Effector memory CD4-positive, alpha-beta T cell (primary cell): ENCODE results near the gene G6PC2.
"Not testable (repeated sequence)": the region's sequence is repeated elsewhere in the genome, so short reads cannot be mapped to it uniquely, and the experiment has no call there.

Experiments used
- DNase-seq, 3 donors: peaks; one replicate each; pipeline ENCODE4 v3.0.0-alpha.2; 2020
- H3K27ac ChIP-seq: 2 replicates; pipeline ENCODE4 v1.7.0; 2013; ENCODE audit warnings: mild to moderate bottlenecking, low read length, moderate library complexity; ENCODE audit not compliant: insufficient read depth, poor library complexity, severe bottlenecking
- H3K27me3 ChIP-seq: replicated peaks from 2 replicates; pipeline ENCODE4 v1.7.0; 2013; ENCODE audit warnings: mild to moderate bottlenecking, low read length; ENCODE audit not compliant: insufficient read depth, control insufficient read depth, poor library complexity, severe bottlenecking
- H3K36me3 ChIP-seq: 2 replicates; pipeline ENCODE4 v1.7.0; 2013; ENCODE audit warnings: mild to moderate bottlenecking, low read length, moderate library complexity; ENCODE audit not compliant: control insufficient read depth, insufficient read depth
- H3K4me1 ChIP-seq: 2 replicates; pipeline ENCODE4 v1.7.0; 2013; ENCODE audit warnings: low read length, mild to moderate bottlenecking; ENCODE audit not compliant: control insufficient read depth, insufficient read depth, poor library complexity, severe bottlenecking
- H3K4me3 ChIP-seq: 2 replicates; pipeline ENCODE4 v1.7.0; 2013; ENCODE audit warnings: low read length, low read depth, mild to moderate bottlenecking; ENCODE audit not compliant: insufficient read depth, poor library complexity, severe bottlenecking
- H3K9me3 ChIP-seq: 2 replicates; pipeline ENCODE4 v1.7.0; 2013; ENCODE audit warnings: mild to moderate bottlenecking, low read length, moderate library complexity; ENCODE audit not compliant: control insufficient read depth

G6PC2 gene

GRCh38 chr2:168874368-168875054, 26.6 kb upstream of the G6PC2 start:
- H3K27ac ChIP-seq = no peak overlapping the region
- no peak overlapping the region for H3K4me3 ChIP-seq
- no peaks in the 10 kb centered on the region for H3K27me3 ChIP-seq
- no peaks in the 10 kb centered on the region for H3K9me3 ChIP-seq
- no peak for DNase-seq
- H3K36me3 ChIP-seq = no peaks in the 10 kb centered on the region
- H3K4me1 ChIP-seq = no peaks in the 10 kb centered on the region

DNA sequence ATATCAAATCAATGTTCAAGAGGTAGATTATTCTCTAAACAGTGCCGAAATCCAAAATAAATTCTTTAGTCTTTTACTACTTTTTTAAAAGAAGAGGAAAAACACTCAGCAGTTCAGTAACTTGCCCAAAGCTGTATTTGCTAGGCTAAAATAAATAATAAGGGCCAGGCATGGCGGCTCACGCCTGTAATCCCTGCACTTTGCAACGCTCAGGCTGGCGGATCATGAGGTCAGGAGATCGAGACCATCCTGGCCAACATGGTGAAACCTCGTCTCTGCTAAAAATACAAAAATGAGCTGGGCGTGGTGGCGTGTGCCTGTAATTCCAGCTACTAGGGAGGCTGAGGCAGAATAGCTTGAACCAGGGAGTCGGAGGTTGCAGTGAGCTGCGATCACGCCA, 18.9 kb upstream of the G6PC2 start:
- not testable (repeated sequence) for H3K27ac ChIP-seq, H3K27me3 ChIP-seq, DNase-seq, H3K4me1 ChIP-seq, H3K4me3 ChIP-seq, H3K36me3 ChIP-seq, H3K9me3 ChIP-seq

DNA sequence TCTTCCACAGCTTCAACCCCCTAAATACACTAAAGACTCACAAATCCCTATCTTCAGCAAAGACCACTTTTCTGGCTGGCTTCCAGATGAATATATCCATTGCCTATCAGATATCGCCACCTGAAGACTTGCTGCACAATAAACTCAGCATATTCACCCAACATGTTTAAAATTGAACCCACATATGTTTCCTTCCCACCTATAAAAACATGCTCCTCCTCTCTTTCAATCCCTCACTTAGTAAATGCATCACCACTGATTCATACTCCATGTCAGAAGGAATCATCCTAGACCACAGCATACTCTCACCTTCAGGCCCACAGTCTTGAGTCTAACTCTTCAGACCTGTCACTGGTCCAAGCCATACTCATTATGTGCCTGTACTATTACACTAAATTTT, 16.1 kb upstream of the G6PC2 start:
- Histone ChIP-seq H3K27ac (no peak overlapping the region), H3K36me3 (no peaks in the 10 kb centered on the region), H3K9me3 (no peaks in the 10 kb centered on the region), H3K4me1 (peaks cover 3% of the 10 kb centered on the region), H3K4me3 (no peak overlapping the region), H3K27me3 (no peaks in the 10 kb centered on the region)
- no peak for DNase-seq

DNA sequence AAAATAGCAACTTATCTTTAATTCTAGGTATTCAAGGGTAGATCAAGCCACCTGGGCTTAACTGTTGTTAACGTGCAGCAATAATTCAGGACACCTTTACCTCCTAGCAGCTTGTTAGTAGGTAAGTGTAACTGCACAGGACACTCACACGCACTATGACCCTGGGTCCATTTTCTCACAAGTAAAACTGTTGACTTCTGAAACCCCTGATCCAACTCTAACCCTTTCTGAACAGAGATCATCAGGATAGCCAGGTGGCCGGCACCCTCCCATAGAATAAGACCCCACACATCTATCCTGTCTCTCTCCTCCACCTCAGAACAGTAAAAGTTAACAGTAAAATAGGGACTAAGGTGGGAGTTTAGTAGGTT, 11.5 kb upstream of the G6PC2 start:
- H3K27ac ChIP-seq = no peak overlapping the region

GRCh38 chr2:168890006-168890782, 10.9 kb upstream of the G6PC2 start, which contains the start of gene SPC25:
SPC25 (minus strand) TSS chr2:168890430; CDS start chr2:168889519, 911 bp downstream.
- Histone ChIP-seq H3K4me1 (peaks cover 4% of the 10 kb centered on the region), H3K36me3 (no peaks in the 10 kb centered on the region), H3K9me3 (no peaks in the 10 kb centered on the region), H3K4me3 (peak within 1 kb of the TSS; percentile 65), H3K27me3 (no peaks in the 10 kb centered on the region), H3K27ac (no peak within 1 kb of the TSS)
- DNase-seq = peak; percentile 74 to 85 (median 79)

More for the DNA sequence above, 11.5 kb upstream of the G6PC2 start:
- no peaks in the 10 kb centered on the region for H3K9me3 ChIP-seq
- no peak for DNase-seq
- H3K36me3 ChIP-seq = no peaks in the 10 kb centered on the region
- peaks cover 4% of the 10 kb centered on the region for H3K4me1 ChIP-seq
- no peaks in the 10 kb centered on the region for H3K27me3 ChIP-seq
- peak overlapping the region; percentile 65 for H3K4me3 ChIP-seq

DNA sequence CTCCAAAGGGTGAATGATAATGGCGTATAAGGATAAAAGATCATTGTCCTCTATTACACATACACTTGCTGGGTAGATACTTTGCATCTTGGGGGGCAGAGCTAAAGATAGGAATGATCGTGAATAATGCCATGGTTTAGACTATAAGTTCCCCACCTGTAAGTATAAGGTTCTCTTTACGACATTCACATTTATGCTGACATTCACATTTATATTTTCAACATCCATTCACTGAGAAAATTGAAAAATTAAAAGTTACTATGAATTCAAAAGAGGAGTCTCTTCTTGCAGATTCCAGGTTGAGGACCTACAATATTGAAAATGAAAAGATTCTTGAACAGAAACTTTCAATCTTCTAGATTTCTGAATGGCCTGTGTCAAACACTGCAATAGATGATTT, 8.8 kb upstream of the G6PC2 start:
- Histone ChIP-seq H3K27me3 (no peaks in the 10 kb centered on the region), H3K4me1 (peaks cover 4% of the 10 kb centered on the region), H3K27ac (no peak overlapping the region), H3K36me3 (no peaks in the 10 kb centered on the region), H3K9me3 (no peaks in the 10 kb centered on the region), H3K4me3 (no peak overlapping the region)
- no peak for DNase-seq

DNA sequence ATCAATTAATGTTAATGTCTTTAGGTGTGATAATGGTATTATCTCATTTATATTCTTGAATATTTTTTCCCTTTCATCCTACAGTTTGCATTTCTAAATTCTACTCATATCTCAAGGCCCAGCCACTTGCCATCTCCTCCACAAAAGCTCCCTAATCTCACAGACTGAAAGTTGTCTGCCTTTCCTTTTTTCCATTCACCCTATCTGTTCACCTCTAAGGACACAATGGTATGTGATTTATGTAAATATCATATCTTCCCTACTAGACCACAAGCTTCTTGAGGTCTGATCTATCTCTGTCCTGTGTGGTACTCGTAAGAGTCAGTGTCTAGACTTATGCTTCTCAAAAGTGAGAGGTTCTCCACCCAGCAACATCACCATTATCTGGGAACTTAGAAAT, 7.0 kb upstream of the G6PC2 start:
- Histone ChIP-seq H3K27me3 (no peaks in the 10 kb centered on the region), H3K36me3 (no peaks in the 10 kb centered on the region), H3K4me3 (no peak overlapping the region), H3K9me3 (no peaks in the 10 kb centered on the region), H3K27ac (no peak overlapping the region), H3K4me1 (peaks cover 4% of the 10 kb centered on the region)
- no peak for DNase-seq

- peaks cover 4% of the 10 kb centered on the region for H3K4me1 ChIP-seq
- H3K4me3 ChIP-seq = no peak overlapping the region
- H3K36me3 ChIP-seq = no peaks in the 10 kb centered on the region
- H3K27me3 ChIP-seq = no peaks in the 10 kb centered on the region
- no peak for DNase-seq
- H3K9me3 ChIP-seq = no peaks in the 10 kb centered on the region
- no peak overlapping the region for H3K27ac ChIP-seq
Observed at GRCh38 chr2:168894720-168895119, 6.4 kb upstream of the G6PC2 start.

GRCh38 chr2:168895771-168896170, 5.3 kb upstream of the G6PC2 start:
- Histone ChIP-seq H3K4me1 (no peaks in the 10 kb centered on the region), H3K27ac (no peak overlapping the region), H3K9me3 (no peaks in the 10 kb centered on the region), H3K4me3 (no peak overlapping the region), H3K36me3 (no peaks in the 10 kb centered on the region), H3K27me3 (no peaks in the 10 kb centered on the region)
- no peak for DNase-seq

DNA sequence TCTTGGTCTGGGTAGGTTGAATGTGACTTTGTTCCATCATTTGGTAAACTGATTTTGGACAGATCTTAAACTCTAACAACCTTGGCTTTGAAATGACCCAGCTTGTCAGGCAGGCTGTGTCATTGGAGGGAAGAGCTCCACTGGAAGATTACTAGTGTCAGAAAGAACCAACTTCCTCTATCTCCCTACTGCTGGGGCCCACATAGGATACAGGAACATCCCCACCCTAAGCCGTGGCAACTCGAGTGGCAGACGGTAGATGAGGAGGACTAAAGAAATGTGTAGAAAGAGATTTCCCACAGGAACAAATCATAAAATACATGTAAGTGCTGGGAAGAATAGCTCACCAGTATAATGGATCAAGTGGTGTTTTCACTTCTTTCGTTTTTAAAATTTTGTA, 4.3 kb upstream of the G6PC2 start:
- no peaks in the 10 kb centered on the region for H3K4me1 ChIP-seq
- H3K9me3 ChIP-seq = no peaks in the 10 kb centered on the region
- no peaks in the 10 kb centered on the region for H3K27me3 ChIP-seq
- DNase-seq = no peak
- no peaks in the 10 kb centered on the region for H3K36me3 ChIP-seq
- H3K4me3 ChIP-seq = no peak overlapping the region
- H3K27ac ChIP-seq = no peak overlapping the region
